GM21737 (cell line): ENCODE data around the gene RHOH.

Source experiments
- ATAC-seq: cut with Tn5 transposase; IDR thresholded peaks from one replicate; pipeline ENCODE4 v1.9.1; 2021; ENCODE audit warnings: mild to moderate bottlenecking, moderate library complexity; ENCODE audit not compliant: unreplicated experiment

The RHOH gene

GRCh38 chr4:40204507-40205258 lies 7.9 kb downstream of the RHOH start:
- no peak for ATAC-seq

- ATAC-seq, result peak; percentile 64
Measured at GRCh38 chr4:40205259-40206198, 8.7 kb downstream of the RHOH start.

- no peak for ATAC-seq
Measured at GRCh38 chr4:40206426-40206825, 9.6 kb downstream of the RHOH start.

GRCh38 chr4:40209401-40209800 lies 12.6 kb downstream of the RHOH start:
- no peak for ATAC-seq

- no peak for ATAC-seq
Measured at GRCh38 chr4:40210776-40211175, 13.9 kb downstream of the RHOH start.

- ATAC-seq, result no peak
Measured at GRCh38 chr4:40211224-40212185, 14.7 kb downstream of the RHOH start.

- no peak for ATAC-seq
Measured at GRCh38 chr4:40212674-40213527, 16.1 kb downstream of the RHOH start.

GRCh38 chr4:40214038-40214437 lies 17.2 kb downstream of the RHOH start:
- no peak for ATAC-seq

GRCh38 chr4:40214661-40215418 lies 18.0 kb downstream of the RHOH start:
- no peak for ATAC-seq

GRCh38 chr4:40216622-40217366 lies 20.0 kb downstream of the RHOH start:
- ATAC-seq, result no peak

- ATAC-seq, result no peak
Measured at GRCh38 chr4:40221744-40222143, 24.9 kb downstream of the RHOH start.

- ATAC-seq, result no peak
Measured at GRCh38 chr4:40223343-40223742, 26.5 kb downstream of the RHOH start.

- ATAC-seq, result no peak
Measured at GRCh38 chr4:40224432-40224831, 27.6 kb downstream of the RHOH start.

- no peak for ATAC-seq
Measured at GRCh38 chr4:40225497-40225896, 28.7 kb downstream of the RHOH start.

GRCh38 chr4:40227284-40227683 lies 30.5 kb downstream of the RHOH start:
- peak; percentile 61 for ATAC-seq

- ATAC-seq, result peak; percentile 43
Measured at GRCh38 chr4:40228497-40229365, 31.9 kb downstream of the RHOH start.

- ATAC-seq, result no peak
Measured at GRCh38 chr4:40231316-40231863, 34.6 kb downstream of the RHOH start.
